Measurements from ENCODE around the gene DYNC2H1.
"Not testable (repeated sequence)": the region's sequence is repeated elsewhere in the genome, so short reads cannot be mapped to it uniquely, and the experiment has no call there.

Gene DYNC2H1

GRCh38 chr11:103108933-103109817, at the start of gene DYNC2H1:
Gene DYNC2H1 (plus strand): TSS chr11:103109426. CDS start chr11:103109575, 149 bp downstream.
- peak; percentile 93 for DNase-seq

- no peak for DNase-seq
These were observed 47.6 kb upstream of the DYNC2H1 start for GRCh38 chr11:103061656-103062055.

GRCh38 chr11:103067118-103067517, 42.1 kb upstream of the DYNC2H1 start:
- no peak for DNase-seq

- DNase-seq: no peak
These were observed 39.9 kb upstream of the DYNC2H1 start for GRCh38 chr11:103069367-103069766.

GRCh38 chr11:103070142-103070541, 39.1 kb upstream of the DYNC2H1 start:
- no peak for DNase-seq

- no peak for DNase-seq
These were observed 38.2 kb upstream of the DYNC2H1 start for GRCh38 chr11:103071008-103071407.

GRCh38 chr11:103076361-103076760, 32.9 kb upstream of the DYNC2H1 start:
- DNase-seq: no peak

- no peak for DNase-seq
These were observed 31.7 kb upstream of the DYNC2H1 start for GRCh38 chr11:103077554-103077953.

- DNase-seq: no peak
These were observed 30.5 kb upstream of the DYNC2H1 start for GRCh38 chr11:103078710-103079109.

- DNase-seq: no peak
These were observed 29.4 kb upstream of the DYNC2H1 start for GRCh38 chr11:103079833-103080232.

GRCh38 chr11:103085758-103086365, 23.4 kb upstream of the DYNC2H1 start:
- DNase-seq: no peak

- no peak for DNase-seq
These were observed 22.8 kb upstream of the DYNC2H1 start for GRCh38 chr11:103086461-103086860.

- peak; percentile 61 for DNase-seq
These were observed 18.0 kb upstream of the DYNC2H1 start for GRCh38 chr11:103091064-103091800.

- peak; percentile 97 for DNase-seq
These were observed 17.3 kb upstream of the DYNC2H1 start, which contains the start of gene DCUN1D5 for GRCh38 chr11:103091801-103092524. Gene DCUN1D5 (minus strand): TSS chr11:103092160. CDS start chr11:103091872, 288 bp downstream.

- no peak for DNase-seq
These were observed 11.9 kb upstream of the DYNC2H1 start for GRCh38 chr11:103097279-103097678.

GRCh38 chr11:103109818-103110388, 677 bp downstream of the DYNC2H1 start:
- DNase-seq: peak; percentile 50

GRCh38 chr11:103110391-103110790, 1.2 kb downstream of the DYNC2H1 start:
- no peak for DNase-seq

- no peak for DNase-seq
These were observed 2.2 kb downstream of the DYNC2H1 start for GRCh38 chr11:103111400-103111799.

- DNase-seq: no peak
These were observed 3.1 kb downstream of the DYNC2H1 start for GRCh38 chr11:103112364-103112763.

GRCh38 chr11:103114836-103115235, 5.6 kb downstream of the DYNC2H1 start:
- no peak for DNase-seq

- no peak for DNase-seq
These were observed 16.2 kb downstream of the DYNC2H1 start for GRCh38 chr11:103125462-103125861.

- DNase-seq: not testable (repeated sequence)
These were observed 32.8 kb downstream of the DYNC2H1 start for GRCh38 chr11:103141986-103142385.
